IMR-90 (cell line): ENCODE measurements around the gene TEC.

Experiments used
- BHLHE40 ChIP-seq: fragments of 150-350 bp; IDR thresholded peaks from 2 replicates; pipeline ENCODE4 v1.6.1; 2016; ENCODE audit warnings: mild to moderate bottlenecking, low read depth, low read length
- CHD1 ChIP-seq: IDR thresholded peaks from 2 replicates; pipeline ENCODE4 v1.6.1; 2012; ENCODE audit warnings: low read depth, low read length, improper control_type of control experiment
- CTCF ChIP-seq: conservative IDR thresholded peaks from 2 replicates; pipeline ENCODE4 v1.5.1; 2012; ENCODE audit warnings: mild to moderate bottlenecking, low read depth, low read length, improper control_type of control experiment
- FOS ChIP-seq: fragments of 150-350 bp; IDR thresholded peaks from 2 replicates; pipeline ENCODE4 v1.6.1; 2016; ENCODE audit warnings: low read depth, low read length
- MAFK ChIP-seq: IDR thresholded peaks from 2 replicates; pipeline ENCODE4 v1.6.1; 2012; ENCODE audit warnings: low read depth, low read length, improper control_type of control experiment
- MAZ ChIP-seq: IDR thresholded peaks from 2 replicates; pipeline ENCODE4 v1.6.1; 2012; ENCODE audit warnings: low read depth, mild to moderate bottlenecking, low read length, improper control_type of control experiment, moderate library complexity, borderline replicate concordance
- MXI1 ChIP-seq: IDR thresholded peaks from 2 replicates; pipeline ENCODE4 v1.6.1; 2012; ENCODE audit warnings: low read depth, mild to moderate bottlenecking, low read length, moderate library complexity, borderline replicate concordance
- POLR2A ChIP-seq: IDR thresholded peaks from 2 replicates; pipeline ENCODE4 v1.6.1; 2012; ENCODE audit warnings: mild to moderate bottlenecking, low read depth, low read length
- RAD21 ChIP-seq: IDR thresholded peaks from 2 replicates; pipeline ENCODE4 v1.6.1; 2012; ENCODE audit warnings: low read length, improper control_type of control experiment
- RCOR1 ChIP-seq: IDR thresholded peaks from 2 replicates; pipeline ENCODE4 v1.6.1; 2012; ENCODE audit warnings: mild to moderate bottlenecking, low read length, improper control_type of control experiment; ENCODE audit not compliant: insufficient replicate concordance
- RFX5 ChIP-seq: IDR thresholded peaks from 2 replicates; pipeline ENCODE4 v1.8.0; 2012; ENCODE audit warnings: low read depth, mild to moderate bottlenecking, low read length, moderate library complexity
- SMC3 ChIP-seq: fragments of 150-350 bp; IDR thresholded peaks from 2 replicates; pipeline ENCODE4 v1.6.1; 2016; ENCODE audit warnings: low read depth, mild to moderate bottlenecking, antibody characterized with exemption, low read length, moderate library complexity
- USF2 ChIP-seq: fragments of 150-350 bp; IDR thresholded peaks from 2 replicates; pipeline ENCODE4 v1.6.1; 2017; ENCODE audit warnings: mild to moderate bottlenecking, antibody characterized with exemption, low read length, low read depth
- TF ChIP-seq, protein P1 (sequence below): fragments of 150-350 bp; IDR thresholded peaks from 2 replicates; pipeline ENCODE4 v1.6.1; 2016; ENCODE audit warnings: low read depth, mild to moderate bottlenecking, low read length, moderate library complexity, borderline replicate concordance

DNA sequence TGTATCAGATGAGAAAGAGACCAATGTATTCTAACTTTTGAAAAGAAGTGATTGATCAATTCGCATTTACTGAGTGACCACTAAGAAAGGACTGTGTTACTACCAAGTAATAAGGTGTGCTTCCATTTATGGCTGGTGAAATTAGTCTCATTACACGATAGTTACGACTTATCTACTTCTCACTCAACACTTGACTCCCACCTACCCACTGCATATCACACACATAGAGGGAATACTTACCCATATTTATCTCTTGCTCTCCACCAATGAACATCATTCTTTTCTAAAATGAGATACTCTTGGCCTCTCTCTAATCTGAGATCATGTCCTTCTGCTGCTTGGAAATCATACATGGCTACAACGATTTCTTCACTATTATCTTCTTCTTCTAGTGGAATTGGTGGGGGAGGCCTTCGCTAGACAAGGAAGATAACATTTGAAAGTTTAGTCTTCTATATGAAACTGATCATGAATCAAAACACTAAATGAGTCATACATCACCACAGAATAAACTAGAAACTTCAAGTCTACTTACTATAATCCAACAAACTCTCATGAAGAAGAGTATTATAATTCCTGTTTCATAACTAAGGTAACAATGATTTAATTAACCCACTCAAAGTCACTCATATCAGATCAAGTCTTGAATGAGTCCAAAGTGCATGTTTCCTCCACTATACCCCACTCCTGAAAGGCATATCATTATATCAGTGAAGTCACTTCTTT, 101.9 kb downstream of the TEC start:
- no peak for TF ChIP-seq CTCF
- TF ChIP-seq POLR2A = no peak
- TF ChIP-seq USF2 = no peak
- no peak for TF ChIP-seq MXI1
- no peak for TF ChIP-seq MAZ
- TF ChIP-seq, protein P1, sequence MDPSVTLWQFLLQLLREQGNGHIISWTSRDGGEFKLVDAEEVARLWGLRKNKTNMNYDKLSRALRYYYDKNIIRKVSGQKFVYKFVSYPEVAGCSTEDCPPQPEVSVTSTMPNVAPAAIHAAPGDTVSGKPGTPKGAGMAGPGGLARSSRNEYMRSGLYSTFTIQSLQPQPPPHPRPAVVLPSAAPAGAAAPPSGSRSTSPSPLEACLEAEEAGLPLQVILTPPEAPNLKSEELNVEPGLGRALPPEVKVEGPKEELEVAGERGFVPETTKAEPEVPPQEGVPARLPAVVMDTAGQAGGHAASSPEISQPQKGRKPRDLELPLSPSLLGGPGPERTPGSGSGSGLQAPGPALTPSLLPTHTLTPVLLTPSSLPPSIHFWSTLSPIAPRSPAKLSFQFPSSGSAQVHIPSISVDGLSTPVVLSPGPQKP = no peak
- TF ChIP-seq FOS = no peak
- TF ChIP-seq CHD1 = no peak
- no peak for TF ChIP-seq SMC3
- no peak for TF ChIP-seq RFX5
- TF ChIP-seq RAD21 = no peak
- no peak for TF ChIP-seq BHLHE40
- no peak for TF ChIP-seq MAFK
- no peak for TF ChIP-seq RCOR1
